HG03457 (cell line): ENCODE measurements around the gene DNAJC15.

Experiments used
- ATAC-seq: cut with Tn5 transposase; IDR thresholded peaks from one replicate; pipeline ENCODE4 v1.9.1; 2021; ENCODE audit warnings: moderate number of reproducible peaks; ENCODE audit not compliant: unreplicated experiment

DNAJC15 gene

GRCh38 chr13:43080199-43080598 is 56.8 kb downstream of the DNAJC15 start:
- ATAC-seq, result no peak

GRCh38 chr13:43081866-43082265 is 58.5 kb downstream of the DNAJC15 start:
- no peak for ATAC-seq

GRCh38 chr13:43083750-43084149 is 60.4 kb downstream of the DNAJC15 start:
- no peak for ATAC-seq

GRCh38 chr13:43085545-43085944 is 62.2 kb downstream of the DNAJC15 start:
- ATAC-seq, result no peak

- no peak for ATAC-seq
Measured at GRCh38 chr13:43086181-43086580, 62.8 kb downstream of the DNAJC15 start.

GRCh38 chr13:43088093-43088511 is 64.7 kb downstream of the DNAJC15 start:
- ATAC-seq, result peak; percentile 50

- no peak for ATAC-seq
Measured at GRCh38 chr13:43089912-43090498, 66.6 kb downstream of the DNAJC15 start.

- peak; percentile 67 for ATAC-seq
Measured at GRCh38 chr13:43094901-43095300, 71.5 kb downstream of the DNAJC15 start.

GRCh38 chr13:43095771-43096719 is 72.7 kb downstream of the DNAJC15 start:
- no peak for ATAC-seq

- no peak for ATAC-seq
Measured at GRCh38 chr13:43100667-43101066, 77.3 kb downstream of the DNAJC15 start.

GRCh38 chr13:43102304-43102703 is 78.9 kb downstream of the DNAJC15 start:
- ATAC-seq, result no peak

GRCh38 chr13:43107780-43108179 is 84.4 kb downstream of the DNAJC15 start:
- no peak for ATAC-seq

- ATAC-seq, result no peak
Measured at GRCh38 chr13:43110036-43110435, 86.7 kb downstream of the DNAJC15 start.

- no peak for ATAC-seq
Measured at GRCh38 chr13:43110658-43111057, 87.3 kb downstream of the DNAJC15 start.

GRCh38 chr13:43111559-43112400 is 88.4 kb downstream of the DNAJC15 start:
- ATAC-seq, result no peak

GRCh38 chr13:43113603-43114002 is 90.2 kb downstream of the DNAJC15 start:
- ATAC-seq, result no peak

- ATAC-seq, result no peak
Measured at GRCh38 chr13:43114504-43114903, 91.1 kb downstream of the DNAJC15 start.

- no peak for ATAC-seq
Measured at GRCh38 chr13:43115141-43115540, 91.8 kb downstream of the DNAJC15 start.

- no peak for ATAC-seq
Measured at GRCh38 chr13:43116242-43116641, 92.9 kb downstream of the DNAJC15 start.

GRCh38 chr13:43118521-43118920 is 95.1 kb downstream of the DNAJC15 start:
- ATAC-seq, result no peak

- ATAC-seq, result no peak
Measured at GRCh38 chr13:43119206-43119605, 95.8 kb downstream of the DNAJC15 start.
